Measurements from ENCODE around the gene SBF2.
"Not testable (repeated sequence)": the region's sequence is repeated elsewhere in the genome, so short reads cannot be mapped to it uniquely, and the experiment has no call there.

Gene SBF2

GRCh38 chr11:9759519-9760192 is 534.4 kb downstream of the SBF2 start:
- in situ Hi-C loops (cut with MboI; ENCODE audit: low sequenced_read_pairs), result no loop called here

DNA sequence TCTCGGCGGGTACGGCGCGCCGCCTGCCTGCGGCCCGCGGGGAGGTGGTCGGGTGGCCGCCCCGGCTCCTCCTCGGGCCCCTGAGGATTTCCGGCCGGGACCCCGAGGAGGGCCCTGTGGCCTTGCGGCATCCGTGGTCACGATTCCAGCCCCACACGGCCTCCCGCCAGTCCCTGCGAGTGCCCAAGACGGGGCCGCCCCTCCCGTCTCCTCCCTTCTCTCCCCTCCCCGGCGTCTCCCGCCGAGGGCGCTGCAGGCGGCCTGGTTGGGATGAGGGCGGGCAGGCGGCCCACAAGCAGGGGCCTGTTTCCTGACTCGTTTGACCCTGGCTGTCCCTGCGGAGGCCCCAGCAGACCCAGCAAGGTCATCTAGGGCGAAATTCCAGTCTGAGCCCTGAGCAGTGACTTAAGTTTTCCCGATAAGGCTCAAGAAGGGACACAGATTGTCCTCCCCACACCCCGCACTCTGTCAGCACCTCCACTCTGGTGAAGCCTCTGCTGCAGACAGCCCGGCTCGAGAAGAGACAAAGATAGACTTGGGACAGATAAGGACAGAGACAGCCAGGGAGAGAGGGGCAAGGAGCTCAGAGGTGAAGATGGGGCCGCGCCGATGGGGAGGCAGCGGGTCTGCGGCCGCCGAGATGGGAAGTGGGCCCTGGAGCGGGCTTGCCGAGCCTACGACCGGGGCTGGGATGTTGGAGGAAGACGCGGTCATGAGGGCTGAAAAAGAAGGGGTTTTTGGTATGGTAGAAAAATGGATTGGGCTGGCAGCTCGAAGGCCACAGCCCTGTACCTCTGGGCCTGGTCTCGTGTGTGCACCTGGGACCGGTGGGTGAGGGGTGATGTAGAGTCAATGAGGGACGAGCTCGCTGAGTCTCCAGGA is 535.1 kb downstream of the SBF2 start:
- in situ Hi-C loops (cut with MboI; ENCODE audit: low sequenced_read_pairs), result no loop called here

- in situ Hi-C loops (cut with MboI; ENCODE audit: low sequenced_read_pairs), result no loop called here
Measured at GRCh38 chr11:9757809-9758636, 536.0 kb downstream of the SBF2 start.

DNA sequence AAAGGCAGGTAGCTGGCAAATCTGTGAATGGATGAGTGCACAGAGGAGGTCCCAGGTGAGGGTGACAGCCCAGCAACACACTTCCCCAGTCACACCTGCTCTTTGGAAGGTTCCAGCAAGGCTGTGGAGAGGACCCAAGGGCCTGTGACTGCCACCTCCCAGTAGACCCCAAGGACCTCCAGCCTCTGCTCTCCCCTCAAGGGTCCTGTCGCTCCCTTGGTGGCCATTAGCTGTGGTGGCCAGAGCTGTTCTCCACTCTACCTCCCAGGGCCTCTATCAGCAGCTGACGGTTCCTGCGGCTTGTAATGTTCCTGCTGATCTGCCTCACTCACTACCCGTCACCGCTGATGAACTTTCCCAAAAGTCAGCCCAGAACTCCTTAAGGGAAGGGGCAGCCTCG is 537.1 kb downstream of the SBF2 start:
- in situ Hi-C loops (cut with MboI; ENCODE audit: low sequenced_read_pairs), result no loop called here

- in situ Hi-C loops (cut with MboI; ENCODE audit: low sequenced_read_pairs), result no loop called here
Measured at GRCh38 chr11:9756461-9756860, 537.6 kb downstream of the SBF2 start.

GRCh38 chr11:9755561-9756185 is 538.3 kb downstream of the SBF2 start:
- in situ Hi-C loops (cut with MboI; ENCODE audit: low sequenced_read_pairs), result no loop called here

- in situ Hi-C loops (cut with MboI; ENCODE audit: low sequenced_read_pairs), result no loop called here
Measured at GRCh38 chr11:9754010-9754471, 540.0 kb downstream of the SBF2 start.

GRCh38 chr11:9753021-9753420 is 541.0 kb downstream of the SBF2 start:
- in situ Hi-C loops (cut with MboI; ENCODE audit: low sequenced_read_pairs), result no loop called here

- in situ Hi-C loops (cut with MboI; ENCODE audit: low sequenced_read_pairs), result no loop called here
Measured at GRCh38 chr11:9752091-9752490, 541.9 kb downstream of the SBF2 start.

DNA sequence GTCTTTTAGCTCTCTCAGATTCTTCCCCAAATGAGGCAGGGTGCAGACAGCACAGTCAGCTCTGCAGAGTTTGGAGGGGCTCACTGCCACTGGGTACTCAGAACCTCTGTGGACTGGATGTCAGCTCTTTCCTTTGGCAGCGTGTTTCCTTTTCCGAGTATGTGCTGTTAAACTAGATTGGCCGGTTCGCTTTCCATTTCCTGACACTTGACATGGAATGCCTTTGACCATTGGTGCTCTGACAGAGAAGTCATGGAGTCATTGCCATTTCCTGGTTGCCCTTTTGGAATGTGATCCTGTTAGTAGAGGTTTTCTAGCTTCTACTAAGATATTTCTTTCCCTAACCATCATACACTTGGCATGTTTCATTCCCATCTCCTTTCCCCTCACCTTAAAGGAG is 543.5 kb downstream of the SBF2 start:
- in situ Hi-C loops (cut with MboI; ENCODE audit: low sequenced_read_pairs), result no loop called here

DNA sequence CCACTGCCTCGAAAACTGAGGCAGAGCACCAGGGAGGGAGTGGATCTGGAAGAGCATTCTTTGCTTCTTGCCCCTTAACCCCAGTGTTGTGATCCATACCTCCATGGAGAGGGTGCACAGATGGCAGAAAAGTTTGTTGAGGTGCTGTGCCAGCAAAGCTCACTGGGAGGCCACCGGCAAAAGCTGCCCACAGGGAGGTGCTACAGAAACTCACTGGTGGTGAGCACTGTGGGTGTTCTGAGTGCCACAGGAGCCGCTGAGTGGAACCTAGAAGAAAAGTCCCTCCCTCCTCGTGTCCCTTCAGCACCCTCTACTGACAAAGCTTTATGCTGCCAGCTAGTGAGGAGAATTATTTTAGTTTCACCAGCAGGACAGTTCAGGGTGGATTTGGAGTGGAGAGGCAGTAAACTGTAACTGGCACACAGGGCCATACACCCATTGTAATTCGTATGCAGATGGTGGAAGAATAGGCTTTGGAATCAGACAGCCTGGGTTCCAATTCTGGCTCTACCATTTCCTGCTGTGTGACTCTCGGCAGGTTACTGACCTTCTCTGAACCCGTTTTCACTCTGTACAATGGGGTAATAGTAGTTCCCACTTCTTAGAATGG is 545.6 kb downstream of the SBF2 start:
- in situ Hi-C loops (cut with MboI; ENCODE audit: low sequenced_read_pairs), result no loop called here

DNA sequence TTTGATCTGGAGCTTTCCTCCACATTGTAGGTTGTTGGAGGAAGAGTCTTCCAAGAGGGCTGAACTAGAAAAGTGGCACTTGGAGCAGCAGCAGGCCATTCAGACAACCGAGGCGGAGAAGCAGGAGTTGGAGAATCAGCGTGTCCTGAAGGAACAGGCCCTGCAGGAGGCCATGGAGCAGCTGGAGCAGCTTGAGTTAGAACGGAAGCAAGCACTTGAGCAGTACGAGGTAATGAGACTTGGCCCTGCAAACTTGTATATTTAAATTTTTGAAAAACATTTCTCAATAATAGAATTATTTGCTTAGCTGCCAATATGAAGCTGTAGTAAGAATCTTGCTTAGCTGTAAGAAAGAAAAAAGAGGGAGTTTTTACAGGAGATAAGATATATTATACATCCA is 546.2 kb downstream of the SBF2 start:
- in situ Hi-C loops (cut with MboI; ENCODE audit: low sequenced_read_pairs), result no loop called here

DNA sequence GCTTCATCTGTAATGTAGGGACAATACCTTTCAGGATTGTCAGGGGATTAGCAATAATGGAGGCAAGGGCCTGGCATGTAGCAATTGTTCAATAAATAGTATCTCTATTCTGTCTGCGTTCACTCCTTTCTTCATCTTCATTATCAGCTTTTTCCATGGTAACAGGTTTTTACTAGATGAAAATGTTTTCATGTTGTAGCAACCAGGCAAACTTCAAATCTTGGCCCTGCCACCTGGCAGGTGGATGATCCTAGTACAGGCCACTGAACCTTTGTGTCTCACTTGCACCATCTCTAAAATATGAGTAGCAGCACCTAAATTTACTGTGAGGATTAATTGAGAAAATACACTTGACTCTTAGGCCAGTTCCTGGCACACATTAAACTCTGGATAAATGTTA is 546.8 kb downstream of the SBF2 start:
- in situ Hi-C loops (cut with MboI; ENCODE audit: low sequenced_read_pairs), result no loop called here

DNA sequence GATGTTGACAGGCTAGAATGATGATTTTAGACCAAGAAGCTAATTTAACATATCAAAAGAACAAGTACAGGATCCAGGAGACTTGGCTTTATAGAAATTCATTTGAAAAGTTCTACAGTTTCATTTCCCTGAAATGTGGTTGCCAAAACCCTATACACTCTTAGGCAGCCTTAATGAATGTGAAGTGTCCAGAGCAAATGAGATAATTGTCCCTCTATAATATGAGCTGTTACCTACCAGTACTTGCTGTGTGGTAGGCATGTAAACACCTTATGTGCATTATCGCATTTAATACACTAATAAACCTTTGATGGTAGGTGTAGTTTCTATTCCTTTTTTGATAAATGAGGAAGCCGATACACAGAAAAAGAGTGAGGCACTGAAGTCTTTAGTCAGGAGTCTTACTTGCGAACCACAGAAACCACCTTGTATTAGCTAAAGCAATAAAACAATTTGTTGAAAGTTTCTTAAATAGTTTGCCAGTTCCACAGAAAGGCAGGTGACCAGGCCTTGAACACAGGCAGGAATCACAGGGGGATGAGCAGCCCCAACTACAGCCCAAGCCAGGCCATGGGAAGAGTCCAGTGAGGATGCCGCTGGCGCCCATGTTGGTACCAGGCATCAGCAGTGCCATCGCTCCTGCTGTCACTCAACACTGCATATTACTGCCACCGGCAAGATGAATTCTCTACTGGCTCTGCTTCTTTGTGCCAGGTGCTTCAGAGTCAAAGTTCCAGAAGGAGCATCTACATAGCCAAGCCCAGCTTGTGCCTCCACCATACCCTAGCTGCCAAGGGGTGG is 548.4 kb downstream of the SBF2 start:
- in situ Hi-C loops (cut with MboI; ENCODE audit: low sequenced_read_pairs), result no loop called here

GRCh38 chr11:9743512-9743911 is 550.5 kb downstream of the SBF2 start:
- in situ Hi-C loops (cut with MboI; ENCODE audit: low sequenced_read_pairs), result not testable (repeated sequence)

DNA sequence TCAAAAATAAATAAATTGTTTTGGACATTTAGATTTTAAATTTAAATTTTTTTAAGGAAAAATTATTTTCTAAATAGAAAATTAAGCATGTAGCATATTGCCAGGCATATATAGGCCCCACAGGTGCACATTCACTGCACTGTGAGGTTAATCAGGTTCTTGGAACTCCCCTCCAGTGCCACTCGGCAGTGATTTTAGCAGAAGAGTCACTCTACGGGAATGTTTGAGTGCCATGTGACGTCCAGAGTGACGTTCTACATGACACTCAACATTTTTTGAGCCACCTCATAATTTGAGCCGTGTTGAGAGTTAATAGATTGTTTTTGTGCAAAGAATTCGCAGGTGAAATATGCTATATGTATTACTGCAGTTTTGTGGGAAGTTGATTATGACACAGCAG is 552.8 kb downstream of the SBF2 start:
- in situ Hi-C loops (cut with MboI; ENCODE audit: low sequenced_read_pairs), result no loop called here

DNA sequence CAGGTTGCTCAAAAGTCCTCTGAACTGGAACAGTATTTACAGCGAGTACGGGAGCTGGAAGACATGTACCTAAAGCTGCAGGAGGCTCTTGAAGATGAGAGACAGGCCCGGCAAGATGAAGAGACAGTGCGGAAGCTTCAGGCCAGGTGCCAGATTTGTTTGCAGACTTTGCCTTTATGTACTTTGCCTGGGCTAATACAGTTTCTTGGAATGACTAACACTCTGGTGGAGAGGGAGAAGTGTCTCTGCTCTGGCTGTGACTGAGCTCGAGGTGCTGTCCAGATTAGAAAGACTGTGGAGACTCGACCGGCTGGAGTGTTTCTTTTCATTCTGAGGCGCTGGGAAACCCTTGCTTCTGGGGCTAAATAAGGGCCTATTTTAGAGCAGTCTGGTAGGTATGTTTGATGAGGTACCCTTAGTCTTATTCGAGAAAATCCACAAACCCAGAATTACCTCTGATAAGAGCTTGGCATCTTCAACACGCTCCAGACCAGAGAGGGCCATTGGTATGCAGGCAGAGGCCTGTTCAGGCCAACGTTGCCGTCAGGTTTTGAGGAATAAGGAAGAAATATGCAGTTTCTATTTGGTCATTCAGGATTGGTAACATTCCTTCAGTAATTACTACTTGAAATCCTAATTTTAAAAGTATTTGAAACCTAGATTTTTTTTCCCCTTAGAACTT is 553.7 kb downstream of the SBF2 start:
- in situ Hi-C loops (cut with MboI; ENCODE audit: low sequenced_read_pairs), result no loop called here

GRCh38 chr11:9739123-9739900 is 554.7 kb downstream of the SBF2 start:
- in situ Hi-C loops (cut with MboI; ENCODE audit: low sequenced_read_pairs), result no loop called here
